Endothelial cell of umbilical vein (primary cell): Measurements from ENCODE around the gene SPON1.
"Not testable (repeated sequence)": the region's sequence is repeated elsewhere in the genome, so short reads cannot be mapped to it uniquely, and the experiment has no call there.

ENCODE experiments used
- CTCF ChIP-seq, 2 donors: IDR thresholded peaks; 1 replicate in 1 of 2; 2 replicates in 1 of 2; pipeline ENCODE4 v1.5.1; 2011; ENCODE audit warnings: low read length in 2 of 2, mild to moderate bottlenecking in 2 of 2, moderate library complexity in 2 of 2, control low read depth in 1 of 2, inconsistent platforms in 1 of 2, low read depth in 1 of 2; ENCODE audit not compliant: insufficient read depth in 1 of 2; ENCODE audit errors: extremely low read depth in 1 of 2
- POLR2A ChIP-seq: IDR thresholded peaks from 2 replicates; pipeline ENCODE4 v1.6.1; 2012; ENCODE audit warnings: low read depth, mild to moderate bottlenecking, control low read depth, low read length

DNA sequence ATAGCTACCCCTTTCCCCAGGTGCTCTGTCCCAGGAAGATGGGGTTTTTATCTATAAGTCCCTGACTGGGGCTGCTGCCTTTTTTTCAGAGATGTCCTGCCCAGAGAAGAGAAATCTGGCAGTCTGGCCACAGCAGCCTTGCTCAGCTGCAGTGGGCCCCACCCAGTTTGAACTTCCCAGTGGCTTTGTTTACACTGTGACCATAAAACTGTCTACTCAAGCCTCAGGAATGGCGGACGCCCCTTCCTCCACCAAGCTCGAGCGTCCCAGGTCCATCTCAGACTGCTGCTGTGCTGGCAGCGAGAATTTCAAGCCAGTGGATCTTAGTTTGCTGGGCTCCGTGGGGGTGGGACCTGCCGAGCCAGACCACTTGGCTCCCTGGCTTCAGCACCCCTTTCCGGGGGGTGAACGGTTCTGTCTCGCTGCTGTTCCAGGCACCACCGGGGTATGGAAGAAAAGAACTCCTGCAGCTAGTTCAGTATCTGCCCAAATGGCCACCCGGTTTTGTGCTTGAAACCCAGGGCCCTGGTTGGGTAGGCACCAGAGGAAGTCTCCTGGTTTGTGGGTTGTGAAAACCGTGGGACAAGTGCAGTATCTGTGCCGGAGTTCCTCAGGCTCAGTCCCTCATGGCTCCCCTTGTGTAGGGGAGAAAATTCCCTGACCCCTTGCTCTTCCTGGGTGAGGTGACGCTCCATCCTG is 29.8 kb downstream of the SPON1 start:
- TF ChIP-seq POLR2A; CTCF (IDR thresholded peaks at IDR 0.05; ENCODE audit: extremely low read depth in 1 of 2, insufficient read depth in 1 of 2, low read depth in 1 of 2, low read length in 2 of 2): not testable (repeated sequence)
